T-helper 1 cell treated with Interleukin-12 subunit alpha and Interleukin-12 subunit beta and Interleukin-4 antibody, amounts not matched to agents 30 ng/mL and 1 ng/mL, for 36 hours (primary cell): ENCODE data around the gene MTFR1L. TPM values are rescaled to one million over a fixed set of nuclear protein-coding genes. Genes with fewer than 3 reads are reported as not detected.
"Not testable (repeated sequence)": the region's sequence is repeated elsewhere in the genome, so short reads cannot be mapped to it uniquely, and the experiment has no call there.

Source experiments
- intact Hi-C: fragments of 100-400 bp; cut with micrococcal nuclease; formaldehyde crosslinking; loops from one replicate; pipeline ENCODE4 v1.15.1; 2024
- total RNA-seq: library from RNA; stranded (reverse); gene quantifications from 2 replicates; pipeline ENCODE4 v1.2.3, GENCODE V29; 2022

Gene MTFR1L
- total RNA-seq, 1 donor from 2014 or later, result 32.5 TPM

DNA sequence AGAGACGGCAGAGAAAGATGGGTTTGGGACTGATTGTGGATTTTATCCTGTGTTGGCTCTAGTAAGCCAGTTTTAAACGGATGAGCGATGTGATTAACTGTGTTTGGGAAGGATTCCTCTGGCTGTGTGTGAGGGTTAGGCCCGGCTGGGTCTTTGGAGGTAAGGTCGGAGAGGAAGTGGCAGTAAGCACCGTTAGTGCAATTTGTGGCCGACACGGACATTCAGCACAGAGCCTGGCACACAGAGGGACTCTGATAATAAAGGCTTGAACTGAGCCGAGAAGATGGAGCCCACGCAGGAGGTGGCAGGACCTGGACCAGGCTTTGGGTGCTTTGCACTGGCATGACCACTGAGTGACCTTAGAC lies 1.3 kb downstream of the MTFR1L start:
- intact Hi-C loops, result loop anchor here (2.0 to 5.0 kb wide), 5 partner anchors 74 to 1074 kb away; partner anchors contain the start of genes CLIC4, RSRP1 and TMEM50A

DNA sequence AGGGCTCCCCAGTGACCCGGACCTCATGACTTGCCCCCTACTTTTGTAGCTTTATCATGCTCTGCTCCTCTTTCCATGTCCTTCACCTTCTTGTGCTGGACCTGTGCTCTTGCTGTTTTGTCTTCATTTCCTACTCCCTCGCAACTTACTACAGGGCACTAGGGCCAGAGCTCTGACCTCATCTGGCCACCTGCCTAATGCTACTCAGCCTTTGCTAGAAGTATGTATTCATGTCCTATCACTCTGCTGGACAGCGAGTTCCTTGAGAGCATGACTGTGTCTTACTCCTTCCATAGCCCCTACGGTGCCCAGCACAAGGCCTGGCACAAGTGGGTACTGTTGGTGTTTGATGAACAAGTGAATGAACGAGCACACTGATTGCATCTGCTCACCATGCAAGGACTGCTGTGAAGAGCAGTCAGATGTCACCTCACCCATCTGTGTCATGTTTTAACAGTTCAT lies 1.9 kb downstream of the MTFR1L start:
- intact Hi-C loops, result loop anchor here (2.0 to 5.0 kb wide), 5 partner anchors 73 to 1074 kb away; partner anchors contain the start of genes CLIC4, RSRP1 and TMEM50A

DNA sequence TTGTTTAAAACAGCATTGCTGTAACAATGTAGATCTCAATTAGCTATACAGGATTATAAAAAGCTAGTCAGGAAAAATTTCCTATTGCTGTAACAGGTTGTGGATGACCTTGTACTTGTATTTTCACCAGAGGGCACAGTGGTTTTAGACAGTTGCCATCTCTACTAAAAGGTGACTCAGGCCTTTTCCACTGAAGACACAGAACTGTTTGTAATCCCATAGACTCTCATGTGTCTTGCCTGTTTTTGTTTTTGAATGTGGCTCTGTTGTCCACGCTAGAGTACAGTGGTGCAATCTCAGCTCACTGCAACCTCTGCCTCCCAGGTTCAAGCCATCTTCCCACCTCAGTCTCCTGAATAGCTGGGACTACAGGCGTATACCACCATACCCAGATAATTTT lies 5.9 kb downstream of the MTFR1L start:
- intact Hi-C loops, result no loop called here

DNA sequence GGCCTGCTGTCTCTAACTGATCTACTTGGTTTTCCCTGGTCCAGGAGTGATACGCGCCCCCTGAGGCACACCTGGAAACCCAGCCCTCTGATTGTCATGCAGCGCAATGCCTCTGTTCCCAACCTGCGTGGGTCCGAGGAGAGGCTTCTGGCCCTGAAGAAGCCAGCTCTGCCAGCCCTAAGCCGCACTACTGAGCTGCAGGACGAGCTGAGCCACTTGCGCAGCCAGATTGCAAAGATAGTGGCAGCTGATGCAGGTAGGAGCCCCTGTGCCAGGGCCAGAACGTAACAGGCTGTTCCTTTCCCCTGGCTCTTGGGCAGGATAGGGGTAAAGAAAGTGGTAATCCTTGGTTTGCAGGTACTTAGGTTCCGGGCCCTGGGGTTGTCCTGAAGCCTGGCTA lies 6.8 kb downstream of the MTFR1L start:
- intact Hi-C loops, result no loop called here

DNA sequence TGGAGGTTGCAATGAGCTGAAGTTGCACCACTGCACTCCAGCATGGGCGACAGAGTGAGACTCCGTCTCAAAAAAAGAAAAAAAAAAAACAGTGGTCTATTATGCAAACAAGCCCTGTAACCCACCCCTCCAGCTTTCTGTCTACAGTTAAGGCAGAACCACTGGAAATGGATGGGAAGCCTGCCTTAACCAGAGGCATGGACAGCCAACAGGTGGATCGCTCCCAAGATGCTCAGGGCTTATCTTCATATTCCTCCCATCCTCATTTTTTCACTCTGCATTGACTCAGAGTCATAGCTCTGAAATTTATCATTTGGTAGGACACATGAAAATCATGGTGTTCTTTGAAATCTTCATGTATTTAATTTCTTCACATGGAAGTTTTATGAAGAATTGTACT lies 8.7 kb downstream of the MTFR1L start:
- intact Hi-C loops, result no loop called here

DNA sequence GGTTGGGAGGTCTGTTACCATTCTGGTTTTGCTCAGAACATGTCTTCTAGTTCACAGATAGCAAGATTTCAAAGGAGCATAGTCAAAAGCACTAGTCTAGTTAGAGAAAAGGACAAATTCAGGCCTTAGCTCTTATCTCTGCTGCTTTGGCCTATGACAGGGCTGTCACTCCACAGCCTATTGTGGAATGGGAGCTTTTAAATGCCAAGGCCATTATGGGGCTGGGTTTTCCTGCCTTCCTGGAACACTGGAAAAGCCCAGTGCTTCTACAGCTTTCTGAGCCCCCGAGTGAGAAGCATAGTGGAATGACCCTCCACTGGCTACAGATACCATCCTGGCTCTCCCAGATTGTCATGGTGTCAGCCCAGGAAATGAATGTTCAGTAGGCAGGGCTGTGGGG lies 9.3 kb downstream of the MTFR1L start:
- intact Hi-C loops, result no loop called here

DNA sequence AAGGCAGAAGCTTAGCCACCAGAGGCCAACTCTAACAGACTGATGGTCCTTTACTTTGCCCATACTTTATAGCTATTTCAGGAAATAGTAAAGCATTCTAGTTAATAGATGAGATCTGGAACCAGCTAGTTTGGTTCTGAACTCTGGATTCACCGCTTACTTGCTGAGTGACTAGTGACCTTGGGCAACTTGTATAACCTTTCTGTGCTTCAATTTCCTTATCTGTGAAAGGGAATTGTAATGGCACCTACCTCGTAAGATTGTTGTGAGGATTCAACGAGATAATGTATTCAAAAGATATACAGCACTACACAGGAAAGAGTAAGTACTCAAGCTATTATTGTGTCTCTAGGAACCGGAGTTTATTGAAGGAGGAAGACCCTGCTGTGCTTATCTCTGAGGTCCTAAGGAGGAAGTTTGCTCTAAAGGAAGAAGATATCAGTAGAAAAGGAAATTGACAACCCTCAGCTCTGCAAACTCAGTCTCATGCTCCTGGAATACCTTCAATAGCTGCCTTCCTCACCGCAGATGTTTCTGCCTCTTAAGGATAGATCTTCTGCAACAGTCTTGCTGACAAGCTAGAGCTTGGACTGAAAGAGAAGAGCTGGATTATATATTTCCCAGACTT lies 11.9 kb downstream of the MTFR1L start:
- intact Hi-C loops, result no loop called here

DNA sequence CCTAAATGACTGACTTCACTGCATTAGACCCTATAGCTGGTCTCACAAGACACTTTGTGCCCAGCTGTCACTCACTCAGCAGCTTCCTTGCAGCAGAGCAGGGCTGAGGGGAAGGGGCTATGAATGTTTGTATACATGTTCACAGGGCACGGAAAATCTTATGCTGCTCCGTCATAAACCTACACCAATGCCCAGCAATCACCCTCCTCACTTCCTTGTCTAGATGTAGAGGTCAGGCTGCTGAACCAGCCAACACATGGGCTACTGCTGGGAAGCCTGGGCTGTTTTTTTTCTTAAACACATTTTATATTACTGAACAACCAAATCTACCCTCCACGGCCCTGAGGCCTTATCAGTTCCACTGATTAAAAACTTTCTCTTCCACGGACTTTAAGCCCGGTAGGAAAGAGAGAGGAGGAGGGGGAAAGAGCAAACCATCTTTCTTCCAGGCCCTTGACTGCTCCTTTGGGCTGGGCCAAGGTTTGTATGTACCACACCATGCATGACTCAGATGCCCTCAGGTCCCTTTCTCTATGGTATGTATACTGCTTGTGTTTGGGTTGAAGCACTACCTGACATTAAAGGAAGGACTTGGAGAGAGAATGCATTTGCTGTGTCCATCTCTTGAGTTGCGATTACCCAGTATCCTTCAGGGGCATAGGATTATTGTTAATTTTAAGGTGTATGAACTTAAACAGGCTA lies 12.7 kb downstream of the MTFR1L start:
- intact Hi-C loops, result no loop called here

DNA sequence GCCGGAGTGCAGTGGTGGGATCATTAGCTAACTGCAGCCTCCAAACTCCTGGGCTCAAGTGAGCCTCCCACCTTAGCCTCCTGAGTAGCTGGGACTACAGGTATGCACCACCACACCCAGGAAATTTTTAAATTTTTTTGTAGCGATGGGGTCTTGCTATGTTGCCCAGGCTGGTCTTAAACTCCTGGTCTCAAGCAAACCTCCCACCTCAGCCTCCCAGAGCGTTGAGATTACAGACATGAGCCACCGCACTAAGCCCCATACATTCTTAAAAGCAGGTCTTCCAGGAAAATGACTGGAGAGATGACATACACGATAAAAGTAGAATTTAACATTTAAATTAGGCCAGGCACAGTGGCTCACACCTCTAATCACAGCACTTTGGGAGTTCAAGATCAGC lies 13.4 kb downstream of the MTFR1L start:
- intact Hi-C loops, result no loop called here

DNA sequence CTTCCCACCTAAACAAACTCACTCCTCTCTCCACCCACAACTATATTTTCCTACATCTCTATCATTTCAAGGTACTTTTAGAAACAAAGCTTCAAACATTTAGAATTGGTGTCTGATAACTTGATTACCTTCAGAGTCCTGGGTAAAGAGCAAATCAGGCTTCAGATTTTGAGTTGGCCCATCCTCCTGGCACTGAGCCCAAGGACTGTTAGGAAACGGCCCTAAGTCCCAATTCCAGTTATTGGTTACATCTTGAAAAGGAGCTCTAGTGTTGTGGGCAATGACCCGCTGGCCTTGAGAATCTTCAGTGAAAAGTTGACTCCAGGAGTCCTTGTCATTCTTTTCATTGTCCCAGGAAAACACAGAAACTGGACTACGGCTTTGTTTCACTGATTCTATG lies 15.1 kb downstream of the MTFR1L start:
- intact Hi-C loops, result no loop called here

DNA sequence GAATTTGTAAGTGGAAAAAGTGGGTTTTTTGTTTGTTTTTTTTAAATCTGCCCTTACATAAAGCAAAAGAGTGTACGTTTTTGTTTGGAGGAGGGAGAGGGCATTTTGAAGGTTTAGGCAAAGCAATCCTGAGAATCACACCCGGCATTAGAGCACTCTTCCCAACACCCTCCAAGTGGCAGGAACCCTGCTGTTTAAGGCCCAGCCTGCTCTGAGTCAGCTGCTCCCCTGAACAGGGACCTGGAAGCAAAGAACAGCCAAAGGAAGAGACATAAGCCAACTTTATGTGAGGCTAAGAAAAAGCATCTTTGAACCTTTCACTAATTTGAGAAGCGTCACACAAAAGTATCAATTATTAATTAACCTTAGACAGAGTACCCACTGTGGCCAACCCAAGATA lies 16.9 kb downstream of the MTFR1L start:
- intact Hi-C loops, result loop anchor here (1.0 kb wide), 1 partner anchor 162 kb away; the partner anchor contains the start of gene PAFAH2

DNA sequence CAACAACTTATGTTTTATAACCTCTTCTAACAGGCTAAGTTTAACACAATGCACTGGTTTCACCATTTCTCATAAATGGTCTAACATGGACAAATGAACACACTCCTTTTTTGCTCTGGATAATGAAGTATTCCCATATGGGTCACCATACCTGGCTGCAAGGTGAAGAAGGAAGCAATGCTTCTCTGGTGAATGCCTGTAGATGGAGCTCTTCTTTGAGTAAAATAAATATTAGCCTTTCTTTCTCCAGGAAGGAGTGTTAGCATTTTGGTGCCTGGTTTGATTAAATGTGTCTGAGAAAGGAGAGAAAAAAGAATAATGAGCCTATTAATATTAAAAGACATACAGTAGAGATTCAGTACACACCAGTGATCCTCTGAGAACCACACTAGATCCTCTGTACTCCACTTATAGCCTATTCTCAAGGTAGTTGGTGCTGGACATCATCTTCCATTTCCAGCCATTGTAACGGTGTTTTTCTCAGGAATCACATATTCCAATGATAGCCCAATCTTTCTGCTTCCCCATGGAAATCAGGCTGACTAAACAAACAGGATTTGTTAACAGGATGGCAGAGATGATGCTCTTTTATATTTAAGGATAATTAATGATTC lies 17.6 kb downstream of the MTFR1L start:
- intact Hi-C loops, result loop anchor here (1.0 kb wide), 1 partner anchor 161 kb away; the partner anchor contains the start of gene PAFAH2

DNA sequence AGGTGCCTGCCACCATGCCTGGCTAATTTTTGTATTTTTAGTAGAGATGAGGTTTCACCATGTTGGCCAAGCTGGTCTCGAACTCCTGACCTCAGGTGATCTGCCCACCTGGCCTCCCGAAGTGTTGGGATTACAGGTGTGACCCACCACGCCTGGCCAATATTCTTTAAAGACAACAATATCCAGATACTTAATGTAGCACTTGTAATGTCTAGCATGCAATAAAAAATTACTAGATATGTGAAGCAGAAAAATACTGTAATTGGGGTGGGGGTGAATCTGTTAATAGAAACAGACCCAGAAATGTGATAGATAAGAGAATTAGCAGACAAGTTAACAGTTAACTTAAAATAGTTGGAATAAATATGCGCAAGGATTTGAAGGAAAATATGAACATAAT lies 20.1 kb downstream of the MTFR1L start:
- intact Hi-C loops, result not testable (repeated sequence)

DNA sequence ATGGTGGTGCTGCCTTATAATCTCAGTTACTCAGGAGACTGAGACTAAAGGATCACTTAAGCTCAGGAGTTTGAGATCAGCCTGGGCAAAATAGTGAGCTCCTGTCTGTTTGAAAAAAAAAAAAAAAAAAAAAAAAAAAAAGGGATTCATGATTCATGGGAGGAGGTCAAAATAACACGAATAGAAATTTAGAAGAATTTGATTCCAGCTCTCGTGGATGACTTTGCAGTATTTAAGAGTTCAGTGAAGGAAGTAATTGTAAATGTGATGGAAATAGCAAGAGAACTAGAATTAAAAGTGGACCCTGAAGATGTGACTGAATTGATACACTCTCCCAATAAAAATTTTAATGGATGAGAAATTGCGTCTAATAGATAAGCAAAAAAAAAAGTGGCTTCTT lies 23.7 kb downstream of the MTFR1L start:
- intact Hi-C loops, result no loop called here

DNA sequence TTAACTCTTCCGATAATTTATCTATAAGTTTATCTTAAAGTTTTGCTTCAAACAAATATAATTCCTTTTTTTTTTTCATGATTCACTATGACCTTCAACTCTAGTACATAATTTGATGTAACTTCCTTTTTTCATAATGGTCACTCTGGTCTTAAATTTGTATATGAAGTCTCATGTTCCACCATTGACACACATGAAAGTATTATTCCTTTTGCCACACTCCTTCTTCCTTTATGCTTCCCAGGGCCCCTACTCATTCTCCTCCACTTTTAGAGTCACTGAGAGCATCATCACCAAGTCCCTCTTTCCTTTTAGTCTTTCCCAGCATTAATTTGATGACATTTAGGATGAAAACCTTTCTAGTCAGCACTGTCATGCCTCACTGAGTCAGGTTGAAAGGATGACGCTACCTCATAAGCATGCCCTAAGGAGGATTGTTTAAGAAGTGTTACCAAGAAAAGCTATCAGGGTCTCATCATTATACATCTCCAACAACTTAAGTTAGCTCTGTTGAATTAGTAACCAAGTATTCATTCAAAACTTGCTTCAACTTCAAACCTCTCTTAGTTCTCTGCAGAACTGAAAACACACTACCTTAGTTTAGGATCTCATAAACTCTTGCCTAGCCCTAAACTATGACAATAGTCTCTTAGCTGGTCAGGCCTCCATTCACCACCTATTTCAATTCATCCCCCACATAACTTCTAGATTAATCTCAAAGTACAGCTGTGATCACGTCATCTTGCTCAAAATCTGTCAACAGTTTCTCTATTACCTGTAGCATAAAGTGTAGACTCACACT lies 25.0 kb downstream of the MTFR1L start:
- intact Hi-C loops, result no loop called here

DNA sequence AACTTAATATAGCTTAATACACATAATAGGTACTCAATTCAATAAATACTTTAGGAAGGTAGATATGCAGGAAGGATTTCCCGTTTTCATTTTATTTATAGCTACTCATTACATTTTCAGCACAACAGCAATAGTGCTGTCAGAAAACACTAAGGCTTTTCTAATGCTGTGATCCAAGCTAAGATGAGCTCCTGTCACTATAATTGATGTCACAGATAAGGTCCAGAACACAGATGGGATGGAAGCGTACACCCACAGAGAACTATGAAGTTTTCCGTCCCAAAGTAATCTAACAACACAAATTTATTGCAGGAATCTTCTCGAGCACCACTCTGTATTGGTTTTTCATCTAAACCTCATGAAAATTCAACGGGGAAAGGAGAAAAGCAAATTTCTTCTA lies 25.9 kb downstream of the MTFR1L start:
- intact Hi-C loops, result no loop called here

DNA sequence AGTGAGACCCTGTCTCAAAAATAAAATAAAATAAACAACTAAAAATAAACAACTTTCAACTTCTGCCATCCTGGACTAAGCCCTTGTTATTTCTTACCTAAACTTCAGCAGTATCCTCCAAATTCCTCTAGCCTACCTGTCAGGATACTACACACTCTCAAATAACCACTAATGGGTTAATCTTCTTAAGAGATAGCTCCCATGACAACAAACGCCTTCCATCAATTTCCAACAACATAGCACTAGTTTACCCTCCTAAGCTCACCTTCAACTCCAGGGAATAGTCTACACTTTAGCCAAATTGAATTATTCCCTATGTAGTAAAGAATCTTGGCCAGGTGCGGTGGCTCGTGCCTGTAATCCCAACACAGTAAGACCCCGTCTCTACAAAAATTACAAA lies 28.2 kb downstream of the MTFR1L start:
- intact Hi-C loops, result no loop called here

DNA sequence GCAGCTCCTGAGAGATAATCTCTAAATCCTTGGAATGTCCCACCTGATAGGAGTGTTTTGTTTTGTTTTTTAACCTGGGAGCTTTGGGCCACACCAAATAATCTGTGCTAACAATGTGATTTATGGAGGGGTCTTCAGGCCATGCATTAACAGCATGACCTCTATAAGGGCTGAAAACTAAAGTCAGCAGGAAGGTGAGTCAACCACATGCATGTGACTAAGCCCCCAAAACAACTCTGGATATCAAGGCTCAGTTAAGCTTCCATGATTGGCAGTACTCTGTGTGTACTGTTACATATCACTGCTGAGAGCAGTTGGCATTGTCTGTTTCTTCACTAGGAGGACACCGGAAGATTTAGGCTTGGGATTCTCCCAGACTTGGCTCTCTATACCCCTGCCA lies 28.8 kb downstream of the MTFR1L start:
- intact Hi-C loops, result no loop called here

DNA sequence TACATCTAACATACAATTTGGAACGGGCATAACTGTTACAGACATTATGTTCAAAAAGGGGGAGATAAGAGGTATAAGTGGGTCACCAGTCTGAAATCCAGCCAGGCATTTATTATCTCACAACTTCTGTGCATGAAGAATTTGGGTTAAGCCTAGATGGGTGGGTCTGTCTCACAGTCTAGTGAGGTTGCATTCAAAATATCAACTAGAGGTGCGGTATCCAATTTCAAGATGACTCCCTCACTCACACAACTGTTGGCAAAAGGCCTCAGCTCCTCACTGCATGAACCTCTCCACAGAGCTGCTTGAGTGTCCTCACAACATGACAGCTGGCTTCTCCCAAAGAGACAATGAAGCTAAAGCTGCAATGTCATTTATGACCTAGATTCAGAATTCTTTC lies 34.8 kb downstream of the MTFR1L start:
- intact Hi-C loops, result no loop called here

DNA sequence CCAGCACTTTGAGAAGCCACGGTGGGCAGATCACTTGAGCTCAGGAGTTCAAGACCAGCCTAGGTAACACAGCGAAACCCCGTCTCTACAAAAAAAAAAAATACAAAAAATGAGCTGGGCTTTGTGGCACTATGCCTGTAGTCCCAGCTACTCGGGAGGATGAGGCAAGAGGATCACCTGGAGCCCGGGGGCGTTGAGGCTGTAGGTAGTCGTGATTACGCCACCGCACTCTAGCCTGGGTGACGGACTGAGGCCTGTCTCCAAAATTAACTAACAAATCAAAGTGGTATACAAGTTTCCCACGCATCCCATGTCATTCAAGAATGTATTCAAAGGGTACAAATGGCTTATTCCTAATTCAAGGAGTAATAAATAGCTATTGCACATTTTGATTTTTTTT lies 37.1 kb downstream of the MTFR1L start:
- intact Hi-C loops, result no loop called here

DNA sequence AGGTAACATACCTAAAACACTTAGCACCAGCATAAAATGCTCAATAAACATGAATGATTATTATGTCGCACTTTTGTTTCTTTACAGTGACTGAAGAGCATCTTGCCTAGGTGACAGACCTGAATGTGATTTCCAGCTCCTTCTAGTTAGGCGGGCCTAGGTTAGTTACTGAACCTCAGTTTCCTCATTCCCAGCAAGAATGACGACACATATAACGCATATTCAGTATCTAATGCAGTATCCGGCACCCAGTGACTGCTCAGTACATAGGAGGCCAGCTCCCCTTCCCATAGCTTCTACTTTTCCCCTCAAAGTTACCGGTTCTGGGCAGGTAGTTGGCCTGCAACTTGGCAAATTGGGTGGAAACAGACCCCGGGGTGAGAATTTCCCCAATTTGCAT lies 38.7 kb downstream of the MTFR1L start:
- intact Hi-C loops, result loop anchor here (2.0 kb wide), 1 partner anchor 36 kb away; no protein-coding TSS in a partner anchor
